Stomach (tissue), 9 donors: ENCODE results near the gene FLAD1. TPM values are rescaled to one million over a fixed set of nuclear protein-coding genes. Genes with fewer than 3 reads are reported as not detected.

ENCODE experiments used
- DNase-seq, 2 donors: peaks; one replicate each; pipeline versions ENCODE4 v3.0.0 to v3.0.0-alpha.2; 2013 to 2019
- H3K27ac ChIP-seq, 5 donors: fragments of 200-600 bp in 4 of 5; sonication (generic) in 4 of 5; one replicate each; pipeline ENCODE4 v1.5.1; 2013 to 2019; ENCODE audit warnings: mild to moderate bottlenecking in 1 of 5, moderate library complexity in 1 of 5
- H3K27me3 ChIP-seq, 3 donors: fragments of 200-600 bp; sonication (generic); one replicate each; pipeline ENCODE4 v1.5.1; 2017 to 2019; ENCODE audit warnings: mixed run types in 1 of 3
- H3K36me3 ChIP-seq, 4 donors: fragments of 200-600 bp; sonication (generic); 1 replicate in 3 of 4; 2 replicates in 1 of 4; pipeline ENCODE4 v1.5.1; 2016 to 2019
- H3K4me1 ChIP-seq, 4 donors: fragments of 200-600 bp; sonication (generic); one replicate each; pipeline ENCODE4 v1.5.1; 2016 to 2019
- H3K4me3 ChIP-seq, 4 donors: fragments of 200-600 bp; sonication (generic) in 3 of 4; one replicate each; pipeline ENCODE4 v1.5.1; 2016 to 2019; ENCODE audit warnings: mild to moderate bottlenecking in 1 of 4
- H3K9me3 ChIP-seq, 4 donors: fragments of 200-600 bp; sonication (generic); one replicate each; pipeline ENCODE4 v1.5.1; 2016 to 2019
- CTCF ChIP-seq, 7 experiments: fragments of 450-650 bp in 4 of 7; fragments of 200-600 bp in 3 of 7; sonication (generic) in 3 of 7; IDR thresholded peaks; one replicate each; pipeline ENCODE4 v1.5.1; 2016 to 2019; ENCODE audit warnings: antibody characterized with exemption in 7 of 7, control low read depth in 2 of 7, mild to moderate bottlenecking in 1 of 7
- EP300 ChIP-seq: sonication (generic); formaldehyde crosslinking; IDR thresholded peaks from one replicate; pipeline ENCODE4 v1.6.1; 2017; ENCODE audit warnings: antibody characterized with exemption
- POLR2A ChIP-seq, 4 donors: fragments of 450-650 bp; IDR thresholded peaks; one replicate each; pipeline ENCODE4 v1.6.1; 2016; ENCODE audit warnings: antibody characterized with exemption in 4 of 4, control low read depth in 2 of 4, mild to moderate bottlenecking in 1 of 4, moderate library complexity in 1 of 4
- POLR2AphosphoS5 ChIP-seq, 3 donors: sonication (generic); formaldehyde crosslinking; IDR thresholded peaks; one replicate each; pipeline ENCODE4 v1.6.1; 2016; ENCODE audit warnings: antibody characterized with exemption in 3 of 3
- WGBS, 5 donors: extraction: QIAGEN DNeasy Blood & Tissue Kit in 3 of 5; methylation state at CpG; one replicate each; pipeline versions ENCODE4 v1.1.5 to v1.1.7; 2013 to 2018; 5-methylcytosine and 5-hydroxymethylcytosine counted together
- intact Hi-C: fragments of 100-400 bp; cut with DNase I; formaldehyde crosslinking; loops from one replicate; pipeline ENCODE4 v1.15.1; 2023; ENCODE audit warnings: low total_unique reads
- polyA plus RNA-seq, 3 donors: library from polyadenylated mRNA; stranded (reverse); fragments of 200-250 nt; gene quantifications; one replicate each; pipeline ENCODE4 v1.2.3, GENCODE V29; 2013
- total RNA-seq, 5 donors: library from RNA; depleted of rRNA; stranded (reverse); fragments of >200 nt; gene quantifications; one replicate each; pipeline versions ENCODE4 v1.1.0 to v1.2.3, GENCODE V29; 2014 to 2016
- donor health status: healthy with polysubstance abuse.
- donor health status: Bipolar disorder and iron deficiency.
- donor health status: healthy.

Gene FLAD1
- total and polyA plus RNA-seq, 8 donors, result 14.1 to 76.5 (median 42.1) TPM

- intact Hi-C loops, result no loop called here
- TF ChIP-seq POLR2AphosphoS5 (IDR thresholded peaks at IDR 0.05) (peak; percentile 16 to 86 (median 85)), EP300 (no peak), CTCF (IDR thresholded peaks at IDR 0.05) (peak in 2 of 7 experiments; percentile 15 to 32), POLR2A (IDR thresholded peaks at IDR 0.05) (no peak)
- H3K4me1 ChIP-seq, result peaks cover 37 to 60% (median 45%) of the 10 kb centered on the region in 4 donors
- no peaks in the 10 kb centered on the region for H3K27me3 ChIP-seq
- DNase-seq, result peak; percentile 97
- peak overlapping the region; percentile 78 to 90 (median 85) for H3K4me3 ChIP-seq
- H3K27ac ChIP-seq, result peak overlapping the region; percentile 98 to 100 (median 99)
- H3K36me3 ChIP-seq, result no peaks in the 10 kb centered on the region
- 0% methylated on average over 20 to 43 of the region's 43 CpGs for WGBS, 5 donors
- no peaks in the 10 kb centered on the region for H3K9me3 ChIP-seq
These were observed 17.7 kb downstream of the FLAD1 start for GRCh38 chr1:155000726-155001424.

- Histone ChIP-seq H3K27ac (peak overlapping the region; percentile 98 to 100 (median 99)), H3K9me3 (no peaks in the 10 kb centered on the region), H3K4me1 (peaks cover 42 to 60% (median 48%) of the 10 kb centered on the region in 4 donors), H3K27me3 (no peaks in the 10 kb centered on the region), H3K36me3 (no peaks in the 10 kb centered on the region), H3K4me3 (peak overlapping the region; percentile 78 to 90 (median 85))
- intact Hi-C loops, result no loop called here
- 0 to 2% (median 0%) methylated on average over 11 of the region's 11 CpGs for WGBS, 5 donors
- TF ChIP-seq POLR2AphosphoS5 (IDR thresholded peaks at IDR 0.05) (no peak), EP300 (no peak), POLR2A (IDR thresholded peaks at IDR 0.05) (no peak), CTCF (IDR thresholded peaks at IDR 0.05) (no peak)
- no peak for DNase-seq
These were observed 18.2 kb downstream of the FLAD1 start for GRCh38 chr1:155001425-155001674.

GRCh38 chr1:155001675-155002463, 18.7 kb downstream of the FLAD1 start:
- no peaks in the 10 kb centered on the region for H3K9me3 ChIP-seq
- H3K36me3 ChIP-seq, result no peaks in the 10 kb centered on the region
- peak overlapping the region; percentile 78 to 90 (median 85) for H3K4me3 ChIP-seq
- TF ChIP-seq EP300 (no peak), CTCF (IDR thresholded peaks at IDR 0.05) (peak in 4 of 7 experiments; percentile 16 to 50 (median 38)), POLR2A (IDR thresholded peaks at IDR 0.05) (peak in 2 of 4 donors; percentile 55 to 80), POLR2AphosphoS5 (IDR thresholded peaks at IDR 0.05) (peak; percentile 42 to 83 (median 82))
- intact Hi-C loops, result no loop called here
- H3K4me1 ChIP-seq, result peaks cover 47 to 64% (median 53%) of the 10 kb centered on the region in 4 donors
- DNase-seq, result peak; percentile 100
- H3K27ac ChIP-seq, result peak overlapping the region; percentile 98 to 100 (median 99)
- 0 to 1% (median 0%) methylated on average over 25 to 37 of the region's 38 CpGs for WGBS, 5 donors
- H3K27me3 ChIP-seq, result no peaks in the 10 kb centered on the region

GRCh38 chr1:155002464-155003226, 19.5 kb downstream of the FLAD1 start, which contains the start of gene ZBTB7B:
ZBTB7B (plus strand) TSS chr1:155002802; CDS start chr1:155014661, 11,859 bp downstream.
- peak; percentile 62 to 78 for DNase-seq
- H3K27me3 ChIP-seq, result no peaks in the 10 kb centered on the region
- 0 to 2% (median 0%) methylated on average over 14 to 34 of the region's 35 CpGs for WGBS, 5 donors
- TF ChIP-seq POLR2A (IDR thresholded peaks at IDR 0.05) (no peak), CTCF (IDR thresholded peaks at IDR 0.05) (peak in 1 of 7 experiments; percentile 6), POLR2AphosphoS5 (IDR thresholded peaks at IDR 0.05) (peak in 1 of 3 donors; percentile 11)
- H3K36me3 ChIP-seq, result no peaks in the 10 kb centered on the region
- H3K27ac ChIP-seq, result peak within 1 kb of the TSS; percentile 98 to 100 (median 99)
- H3K4me3 ChIP-seq, result peak within 1 kb of the TSS; percentile 78 to 90 (median 85)
- intact Hi-C loops, result no loop called here
- H3K9me3 ChIP-seq, result no peaks in the 10 kb centered on the region
- H3K4me1 ChIP-seq, result peaks cover 55 to 67% (median 61%) of the 10 kb centered on the region in 4 donors
